Umbilical cord (tissue), 2 donors: ENCODE measurements around the gene ALPK3. TPM values are rescaled to one million over a fixed set of nuclear protein-coding genes. Genes with fewer than 3 reads are reported as not detected.

Experiments used
- DNase-seq: peaks from one replicate; pipeline ENCODE4 v3.0.0-alpha.2; 2015; ENCODE audit warnings: low spot score
- total RNA-seq: library from RNA; depleted of rRNA; stranded (reverse); fragments of >200 nt; gene quantifications from one replicate; pipeline ENCODE4 v1.2.3, GENCODE V29; 2014; ENCODE audit warnings: low replicate concordance; ENCODE audit not compliant: insufficient read depth

ALPK3 gene
- total RNA-seq, 1 donor from 2014 or later, result 7.9 TPM

- no peak for DNase-seq
Measured at GRCh38 chr15:84846269-84846668, 29.1 kb downstream of the ALPK3 start.

- no peak for DNase-seq
Measured at GRCh38 chr15:84847382-84847781, 30.2 kb downstream of the ALPK3 start.

GRCh38 chr15:84852212-84852611 lies 35.1 kb downstream of the ALPK3 start:
- no peak for DNase-seq

- DNase-seq, result no peak
Measured at GRCh38 chr15:84855136-84855535, 38.0 kb downstream of the ALPK3 start.

- DNase-seq, result no peak
Measured at GRCh38 chr15:84855765-84856164, 38.6 kb downstream of the ALPK3 start.

GRCh38 chr15:84856731-84857417 lies 39.7 kb downstream of the ALPK3 start:
- no peak for DNase-seq

- no peak for DNase-seq
Measured at GRCh38 chr15:84857418-84858004, 40.4 kb downstream of the ALPK3 start.

GRCh38 chr15:84858231-84858630 lies 41.1 kb downstream of the ALPK3 start:
- DNase-seq, result no peak

GRCh38 chr15:84859144-84859543 lies 42.0 kb downstream of the ALPK3 start:
- DNase-seq, result no peak

- no peak for DNase-seq
Measured at GRCh38 chr15:84859651-84860050, 42.5 kb downstream of the ALPK3 start.

GRCh38 chr15:84861781-84862180 lies 44.6 kb downstream of the ALPK3 start:
- DNase-seq, result no peak

GRCh38 chr15:84862214-84862975 lies 45.2 kb downstream of the ALPK3 start:
- no peak for DNase-seq

GRCh38 chr15:84863565-84864443 lies 46.6 kb downstream of the ALPK3 start:
- DNase-seq, result peak; percentile 57

- no peak for DNase-seq
Measured at GRCh38 chr15:84864444-84864795, 47.3 kb downstream of the ALPK3 start.

GRCh38 chr15:84865074-84865569 lies 48.0 kb downstream of the ALPK3 start:
- no peak for DNase-seq

GRCh38 chr15:84868037-84868880 lies 51.1 kb downstream of the ALPK3 start:
- no peak for DNase-seq

- no peak for DNase-seq
Measured at GRCh38 chr15:84869510-84869909, 52.4 kb downstream of the ALPK3 start.

GRCh38 chr15:84871428-84871985 lies 54.4 kb downstream of the ALPK3 start:
- DNase-seq, result no peak

GRCh38 chr15:84872009-84872910 lies 55.1 kb downstream of the ALPK3 start:
- DNase-seq, result peak; percentile 60
